Skeletal muscle tissue (tissue), 4 donors: ENCODE results near the gene ITGB5. TPM values are rescaled to one million over a fixed set of nuclear protein-coding genes. Genes with fewer than 3 reads are reported as not detected.

Experiments
- H3K27ac ChIP-seq: one replicate; pipeline ENCODE4 v1.7.0; 2013; ENCODE audit warnings: mild to moderate bottlenecking, low read depth, low read length, inconsistent platforms
- H3K27me3 ChIP-seq, 3 donors: one replicate each; pipeline ENCODE4 v1.7.0; 2013; ENCODE audit warnings: low read length in 3 of 3; ENCODE audit not compliant: control insufficient read depth in 3 of 3, insufficient read depth in 3 of 3
- H3K36me3 ChIP-seq, 3 donors: one replicate each; pipeline ENCODE4 v1.7.0; 2013; ENCODE audit warnings: low read length in 3 of 3; ENCODE audit not compliant: control insufficient read depth in 3 of 3, insufficient read depth in 3 of 3
- H3K4me1 ChIP-seq, 3 donors: one replicate each; pipeline ENCODE4 v1.7.0; 2013; ENCODE audit warnings: low read length in 3 of 3, mild to moderate bottlenecking in 3 of 3; ENCODE audit not compliant: control insufficient read depth in 3 of 3, insufficient read depth in 3 of 3
- H3K4me3 ChIP-seq, 3 donors: one replicate each; pipeline ENCODE4 v1.7.0; 2013; ENCODE audit warnings: low read length in 3 of 3
- H3K9ac ChIP-seq, 3 donors: one replicate each; pipeline ENCODE4 v1.7.0; 2013; ENCODE audit warnings: low read length in 3 of 3, mild to moderate bottlenecking in 3 of 3, moderate library complexity in 2 of 3, low read depth in 1 of 3
- H3K9me3 ChIP-seq, 3 donors: one replicate each; pipeline ENCODE4 v1.7.0; 2013; ENCODE audit warnings: low read length in 3 of 3; ENCODE audit not compliant: control insufficient read depth in 3 of 3
- total RNA-seq: library from RNA; depleted of rRNA; stranded (reverse); fragments of >200 nt; gene quantifications from one replicate; pipeline ENCODE4 v1.2.3, GENCODE V29; 2014
- donor health status: Osteomylitis.

The ITGB5 gene
- total RNA-seq, 1 donor from 2014 or later, result 24.0 TPM

- H3K27ac ChIP-seq, result no peak overlapping the region
- peaks cover 0 to 4% (median 2%) of the 10 kb centered on the region in 3 donors for H3K36me3 ChIP-seq
- H3K9me3 ChIP-seq, result no peaks in the 10 kb centered on the region
- H3K4me1 ChIP-seq, result no peaks in the 10 kb centered on the region
- H3K9ac ChIP-seq, result no peak overlapping the region
- no peak overlapping the region for H3K4me3 ChIP-seq
- H3K27me3 ChIP-seq, result no peaks in the 10 kb centered on the region
Observed at GRCh38 chr3:124823206-124823605, 64.0 kb downstream of the ITGB5 start.

- Histone ChIP-seq H3K4me1 (no peaks in the 10 kb centered on the region), H3K4me3 (no peak overlapping the region), H3K9me3 (no peaks in the 10 kb centered on the region), H3K27me3 (no peaks in the 10 kb centered on the region), H3K27ac (no peak overlapping the region), H3K9ac (no peak overlapping the region), H3K36me3 (peaks cover 6 to 14% (median 11%) of the 10 kb centered on the region in 3 donors)
Observed at GRCh38 chr3:124821356-124821755, 65.8 kb downstream of the ITGB5 start.

GRCh38 chr3:124818398-124819091 is 68.6 kb downstream of the ITGB5 start:
- no peak overlapping the region for H3K9ac ChIP-seq
- H3K27me3 ChIP-seq, result no peaks in the 10 kb centered on the region
- H3K9me3 ChIP-seq, result no peaks in the 10 kb centered on the region
- H3K4me3 ChIP-seq, result no peak overlapping the region
- peaks cover 6 to 21% (median 19%) of the 10 kb centered on the region in 3 donors for H3K36me3 ChIP-seq
- H3K27ac ChIP-seq, result no peak overlapping the region
- peaks cover 3 to 9% (median 8%) of the 10 kb centered on the region in 3 donors for H3K4me1 ChIP-seq

GRCh38 chr3:124817079-124817478 is 70.1 kb downstream of the ITGB5 start:
- Histone ChIP-seq H3K9ac (no peak overlapping the region), H3K27ac (no peak overlapping the region), H3K27me3 (no peaks in the 10 kb centered on the region), H3K9me3 (no peaks in the 10 kb centered on the region), H3K36me3 (peaks cover 6 to 21% (median 19%) of the 10 kb centered on the region in 3 donors), H3K4me3 (no peak overlapping the region), H3K4me1 (peaks cover 17 to 23% (median 22%) of the 10 kb centered on the region in 3 donors)

GRCh38 chr3:124816206-124816605 is 71.0 kb downstream of the ITGB5 start:
- Histone ChIP-seq H3K9ac (no peak overlapping the region), H3K9me3 (no peaks in the 10 kb centered on the region), H3K36me3 (peaks cover 6 to 21% (median 19%) of the 10 kb centered on the region in 3 donors), H3K27ac (no peak overlapping the region), H3K27me3 (no peaks in the 10 kb centered on the region), H3K4me1 (peaks cover 26 to 31% (median 29%) of the 10 kb centered on the region in 3 donors), H3K4me3 (no peak overlapping the region)

- peaks cover 6 to 21% (median 19%) of the 10 kb centered on the region in 3 donors for H3K36me3 ChIP-seq
- no peak overlapping the region for H3K27ac ChIP-seq
Observed at GRCh38 chr3:124815781-124816180, 71.4 kb downstream of the ITGB5 start.

GRCh38 chr3:124814620-124815421 is 72.3 kb downstream of the ITGB5 start:
- no peak overlapping the region for H3K27ac ChIP-seq
- no peaks in the 10 kb centered on the region for H3K9me3 ChIP-seq
- H3K27me3 ChIP-seq, result no peaks in the 10 kb centered on the region
- peaks cover 6 to 19% (median 18%) of the 10 kb centered on the region in 3 donors for H3K36me3 ChIP-seq
- no peak overlapping the region for H3K4me3 ChIP-seq
- no peak overlapping the region for H3K9ac ChIP-seq
- H3K4me1 ChIP-seq, result peaks cover 29 to 35% (median 29%) of the 10 kb centered on the region in 3 donors

More at GRCh38 chr3:124815781-124816180, 71.4 kb downstream of the ITGB5 start:
- H3K4me3 ChIP-seq, result no peak overlapping the region
- H3K9me3 ChIP-seq, result no peaks in the 10 kb centered on the region
- no peaks in the 10 kb centered on the region for H3K27me3 ChIP-seq
- H3K4me1 ChIP-seq, result peaks cover 26 to 33% (median 29%) of the 10 kb centered on the region in 3 donors
- peak overlapping the region in 1 of 3 donors; percentile 2 for H3K9ac ChIP-seq

GRCh38 chr3:124813541-124813940 is 73.6 kb downstream of the ITGB5 start:
- peaks cover 29 to 39% (median 34%) of the 10 kb centered on the region in 3 donors for H3K4me1 ChIP-seq
- no peaks in the 10 kb centered on the region for H3K27me3 ChIP-seq
- peak overlapping the region in 2 of 3 donors; percentile 47 to 66 for H3K9ac ChIP-seq
- H3K27ac ChIP-seq, result peak overlapping the region; percentile 80
- peaks cover 6 to 17% (median 17%) of the 10 kb centered on the region in 3 donors for H3K36me3 ChIP-seq
- H3K9me3 ChIP-seq, result no peaks in the 10 kb centered on the region
- H3K4me3 ChIP-seq, result peak overlapping the region; percentile 3 to 13 (median 6)

GRCh38 chr3:124812291-124813265 is 74.6 kb downstream of the ITGB5 start:
- H3K9ac ChIP-seq, result peak overlapping the region; percentile 45 to 66 (median 47)
- no peaks in the 10 kb centered on the region for H3K27me3 ChIP-seq
- H3K9me3 ChIP-seq, result no peaks in the 10 kb centered on the region
- peak overlapping the region; percentile 3 to 13 (median 6) for H3K4me3 ChIP-seq
- H3K36me3 ChIP-seq, result peaks cover 6 to 17% (median 15%) of the 10 kb centered on the region in 3 donors
- peaks cover 34 to 39% (median 39%) of the 10 kb centered on the region in 3 donors for H3K4me1 ChIP-seq
- H3K27ac ChIP-seq, result peak overlapping the region; percentile 80
